Thyroid gland (tissue), 4 donors: ENCODE data around the gene DPPA5. TPM values are rescaled to one million over a fixed set of nuclear protein-coding genes. Genes with fewer than 3 reads are reported as not detected.

ENCODE experiments used
- DNase-seq, 2 donors: peaks; one replicate each; pipeline ENCODE4 v3.0.0-alpha.2; 2019
- H3K27ac ChIP-seq, 3 donors: fragments of 200-600 bp; sonication (generic); 1 replicate in 2 of 3; 2 replicates in 1 of 3; pipeline ENCODE4 v1.5.1; 2016 to 2019; ENCODE audit warnings: mild to moderate bottlenecking in 1 of 3, moderate library complexity in 1 of 3
- H3K27me3 ChIP-seq: fragments of 200-600 bp; sonication (generic); one replicate; pipeline ENCODE4 v1.5.1; 2019
- H3K36me3 ChIP-seq, 2 donors: fragments of 200-600 bp; sonication (generic); one replicate each; pipeline ENCODE4 v1.5.1; 2016 to 2019
- H3K4me1 ChIP-seq, 2 donors: fragments of 200-600 bp; sonication (generic); one replicate each; pipeline ENCODE4 v1.5.1; 2017 to 2019
- H3K4me3 ChIP-seq, 3 donors: fragments of 200-600 bp; sonication (generic); replicated peaks in 1 of 3; 1 replicate in 2 of 3; 2 replicates in 1 of 3; pipeline ENCODE4 v1.5.1; 2016; ENCODE audit warnings: mild to moderate bottlenecking in 1 of 3
- H3K9me3 ChIP-seq: fragments of 200-600 bp; sonication (generic); one replicate; pipeline ENCODE4 v1.5.1; 2017
- CTCF ChIP-seq, 6 experiments: fragments of 200-600 bp in 3 of 6; fragments of 450-650 bp in 3 of 6; sonication (generic) in 3 of 6; IDR thresholded peaks; one replicate each; pipeline ENCODE4 v1.5.1; 2016 to 2019; ENCODE audit warnings: antibody characterized with exemption in 6 of 6, mild to moderate bottlenecking in 2 of 6, inconsistent platforms in 1 of 6, moderate library complexity in 1 of 6
- POLR2A ChIP-seq, 2 donors: fragments of 450-650 bp; IDR thresholded peaks; one replicate each; pipeline ENCODE4 v1.6.1; 2017; ENCODE audit warnings: antibody characterized with exemption in 2 of 2, mild to moderate bottlenecking in 2 of 2, moderate library complexity in 1 of 2
- WGBS, 2 donors: methylation state at CpG; one replicate each; pipeline ENCODE4 v1.1.5; 2017; 5-methylcytosine and 5-hydroxymethylcytosine counted together
- intact Hi-C: fragments of 100-400 bp; cut with DNase I; formaldehyde crosslinking; loops from one replicate; pipeline ENCODE4 v1.15.1; 2023
- total RNA-seq, 4 donors: library from RNA; depleted of rRNA; stranded (reverse); fragments of >200 nt; gene quantifications; one replicate each; pipeline ENCODE4 v1.2.3, GENCODE V29; 2016

Gene DPPA5
- total RNA-seq, 4 donors from 2014 or later: not detected

- no peak for DNase-seq
- WGBS, 2 donors: 90 to 93% methylated on average over 9 of the region's 9 CpGs
- Histone ChIP-seq H3K27me3 (no peaks in the 10 kb centered on the region), H3K36me3 (no peaks in the 10 kb centered on the region), H3K4me3 (no peak overlapping the region), H3K9me3 (no peaks in the 10 kb centered on the region), H3K4me1 (no peaks in the 10 kb centered on the region), H3K27ac (no peak overlapping the region)
- intact Hi-C loops: no loop called here
- TF ChIP-seq POLR2A (IDR thresholded peaks at IDR 0.05) (no peak), CTCF (IDR thresholded peaks at IDR 0.05) (no peak)
Measured at GRCh38 chr6:73364549-73364948, 10.5 kb upstream of the DPPA5 start.

- no peaks in the 10 kb centered on the region for H3K4me1 ChIP-seq
- TF ChIP-seq POLR2A (IDR thresholded peaks at IDR 0.05): no peak
- no peak for TF ChIP-seq CTCF (IDR thresholded peaks at IDR 0.05)
- no peaks in the 10 kb centered on the region for H3K27me3 ChIP-seq
- WGBS, 2 donors: 89 to 92% methylated on average over 12 to 14 of the region's 14 CpGs
- intact Hi-C loops: no loop called here
- H3K36me3 ChIP-seq: no peaks in the 10 kb centered on the region
- no peak overlapping the region for H3K27ac ChIP-seq
- H3K4me3 ChIP-seq: no peak overlapping the region
- H3K9me3 ChIP-seq: no peaks in the 10 kb centered on the region
- DNase-seq: no peak
Measured at GRCh38 chr6:73364121-73364520, 10.0 kb upstream of the DPPA5 start.

- WGBS, 2 donors: 95 to 98% methylated on average over 10 to 20 of the region's 23 CpGs
- no peak for DNase-seq
- Histone ChIP-seq H3K27ac (no peak overlapping the region), H3K4me1 (no peaks in the 10 kb centered on the region), H3K4me3 (no peak overlapping the region), H3K9me3 (no peaks in the 10 kb centered on the region), H3K36me3 (no peaks in the 10 kb centered on the region), H3K27me3 (no peaks in the 10 kb centered on the region)
- intact Hi-C loops: no loop called here
- TF ChIP-seq CTCF (IDR thresholded peaks at IDR 0.05) (no peak), POLR2A (IDR thresholded peaks at IDR 0.05) (no peak)
Measured at GRCh38 chr6:73363537-73363875, 9.4 kb upstream of the DPPA5 start.

GRCh38 chr6:73362869-73363536, 8.9 kb upstream of the DPPA5 start:
- no peak overlapping the region for H3K4me3 ChIP-seq
- TF ChIP-seq POLR2A (IDR thresholded peaks at IDR 0.05) (no peak), CTCF (IDR thresholded peaks at IDR 0.05) (no peak)
- no peak for DNase-seq
- 95 to 96% methylated on average over 31 of the region's 31 CpGs for WGBS, 2 donors
- intact Hi-C loops: no loop called here
- no peaks in the 10 kb centered on the region for H3K27me3 ChIP-seq
- H3K9me3 ChIP-seq: no peaks in the 10 kb centered on the region
- no peak overlapping the region for H3K27ac ChIP-seq
- H3K36me3 ChIP-seq: no peaks in the 10 kb centered on the region
- no peaks in the 10 kb centered on the region for H3K4me1 ChIP-seq

- H3K4me3 ChIP-seq: no peak within 1 kb of the TSS
- intact Hi-C loops: no loop called here
- no peaks in the 10 kb centered on the region for H3K27me3 ChIP-seq
- TF ChIP-seq POLR2A (IDR thresholded peaks at IDR 0.05) (no peak), CTCF (IDR thresholded peaks at IDR 0.05) (no peak)
- DNase-seq: no peak
- H3K9me3 ChIP-seq: no peaks in the 10 kb centered on the region
- 85 to 90% methylated on average over 22 to 23 of the region's 23 CpGs for whole genome bisulfite sequencing, 2 donors
- H3K27ac ChIP-seq: no peak within 1 kb of the TSS
- H3K36me3 ChIP-seq: no peaks in the 10 kb centered on the region
- H3K4me1 ChIP-seq: no peaks in the 10 kb centered on the region
Measured at GRCh38 chr6:73362358-73362757, 8.3 kb upstream of the DPPA5 start, which contains the start of gene KHDC3L. KHDC3L (plus strand) TSS chr6:73362658; CDS start chr6:73362730, 72 bp downstream.
